Panc1 (cell line): ENCODE data around the gene SHBG.

Experiments used
- POLR2AphosphoS5 ChIP-seq: IDR thresholded peaks from 2 replicates; pipeline ENCODE4 v1.6.1; 2012; ENCODE audit warnings: mild to moderate bottlenecking, low read depth, low read length, moderate library complexity
- SIN3A ChIP-seq: IDR thresholded peaks from 2 replicates; pipeline ENCODE4 v1.6.1; 2012; ENCODE audit warnings: low read depth, mild to moderate bottlenecking, low read length, moderate library complexity, borderline replicate concordance; ENCODE audit not compliant: insufficient read depth
- TCF7L2 ChIP-seq: IDR thresholded peaks from 2 replicates; pipeline ENCODE4 v1.6.1; 2011; ENCODE audit warnings: mild to moderate bottlenecking, low read depth, low read length, inconsistent platforms
- TF ChIP-seq, protein P1 (sequence below): fragments of 450-650 bp; IDR thresholded peaks from 2 replicates; pipeline ENCODE4 v1.5.1; 2017; ENCODE audit warnings: mild to moderate bottlenecking
- TF ChIP-seq, protein P2 (sequence below), 2 experiments: IDR thresholded peaks; 2 replicates each; pipeline ENCODE4 v1.6.1; 2011 to 2012; ENCODE audit warnings: low read depth in 2 of 2, control low read depth in 1 of 2, low read length in 1 of 2, mild to moderate bottlenecking in 1 of 2, moderate library complexity in 1 of 2; ENCODE audit not compliant: insufficient read depth in 1 of 2

DNA sequence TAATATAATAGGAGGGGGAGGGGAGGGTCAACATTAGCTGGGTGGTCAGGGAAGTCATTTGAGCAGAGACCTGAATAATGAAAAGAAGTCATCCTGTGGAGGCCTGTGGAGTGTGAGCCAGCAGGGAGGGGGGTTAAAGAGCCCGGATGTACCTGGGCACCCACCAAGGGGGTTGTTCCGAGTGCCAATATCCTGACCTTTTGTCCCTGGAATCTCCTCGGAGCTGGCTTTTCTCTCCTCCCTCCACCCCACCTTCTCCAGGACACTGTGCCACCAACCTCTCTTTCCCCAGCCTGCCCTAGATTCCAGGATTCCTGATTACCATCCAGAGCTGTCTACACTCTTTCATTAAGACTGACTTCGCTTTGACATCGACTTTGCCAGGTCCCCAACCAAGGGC lies 6.2 kb downstream of the SHBG start:
- TF ChIP-seq POLR2AphosphoS5 (no peak), SIN3A (no peak), TCF7L2 (no peak)
- TF ChIP-seq, protein P1, sequence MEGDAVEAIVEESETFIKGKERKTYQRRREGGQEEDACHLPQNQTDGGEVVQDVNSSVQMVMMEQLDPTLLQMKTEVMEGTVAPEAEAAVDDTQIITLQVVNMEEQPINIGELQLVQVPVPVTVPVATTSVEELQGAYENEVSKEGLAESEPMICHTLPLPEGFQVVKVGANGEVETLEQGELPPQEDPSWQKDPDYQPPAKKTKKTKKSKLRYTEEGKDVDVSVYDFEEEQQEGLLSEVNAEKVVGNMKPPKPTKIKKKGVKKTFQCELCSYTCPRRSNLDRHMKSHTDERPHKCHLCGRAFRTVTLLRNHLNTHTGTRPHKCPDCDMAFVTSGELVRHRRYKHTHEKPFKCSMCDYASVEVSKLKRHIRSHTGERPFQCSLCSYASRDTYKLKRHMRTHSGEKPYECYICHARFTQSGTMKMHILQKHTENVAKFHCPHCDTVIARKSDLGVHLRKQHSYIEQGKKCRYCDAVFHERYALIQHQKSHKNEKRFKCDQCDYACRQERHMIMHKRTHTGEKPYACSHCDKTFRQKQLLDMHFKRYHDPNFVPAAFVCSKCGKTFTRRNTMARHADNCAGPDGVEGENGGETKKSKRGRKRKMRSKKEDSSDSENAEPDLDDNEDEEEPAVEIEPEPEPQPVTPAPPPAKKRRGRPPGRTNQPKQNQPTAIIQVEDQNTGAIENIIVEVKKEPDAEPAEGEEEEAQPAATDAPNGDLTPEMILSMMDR, result no peak
- TF ChIP-seq, protein P2, sequence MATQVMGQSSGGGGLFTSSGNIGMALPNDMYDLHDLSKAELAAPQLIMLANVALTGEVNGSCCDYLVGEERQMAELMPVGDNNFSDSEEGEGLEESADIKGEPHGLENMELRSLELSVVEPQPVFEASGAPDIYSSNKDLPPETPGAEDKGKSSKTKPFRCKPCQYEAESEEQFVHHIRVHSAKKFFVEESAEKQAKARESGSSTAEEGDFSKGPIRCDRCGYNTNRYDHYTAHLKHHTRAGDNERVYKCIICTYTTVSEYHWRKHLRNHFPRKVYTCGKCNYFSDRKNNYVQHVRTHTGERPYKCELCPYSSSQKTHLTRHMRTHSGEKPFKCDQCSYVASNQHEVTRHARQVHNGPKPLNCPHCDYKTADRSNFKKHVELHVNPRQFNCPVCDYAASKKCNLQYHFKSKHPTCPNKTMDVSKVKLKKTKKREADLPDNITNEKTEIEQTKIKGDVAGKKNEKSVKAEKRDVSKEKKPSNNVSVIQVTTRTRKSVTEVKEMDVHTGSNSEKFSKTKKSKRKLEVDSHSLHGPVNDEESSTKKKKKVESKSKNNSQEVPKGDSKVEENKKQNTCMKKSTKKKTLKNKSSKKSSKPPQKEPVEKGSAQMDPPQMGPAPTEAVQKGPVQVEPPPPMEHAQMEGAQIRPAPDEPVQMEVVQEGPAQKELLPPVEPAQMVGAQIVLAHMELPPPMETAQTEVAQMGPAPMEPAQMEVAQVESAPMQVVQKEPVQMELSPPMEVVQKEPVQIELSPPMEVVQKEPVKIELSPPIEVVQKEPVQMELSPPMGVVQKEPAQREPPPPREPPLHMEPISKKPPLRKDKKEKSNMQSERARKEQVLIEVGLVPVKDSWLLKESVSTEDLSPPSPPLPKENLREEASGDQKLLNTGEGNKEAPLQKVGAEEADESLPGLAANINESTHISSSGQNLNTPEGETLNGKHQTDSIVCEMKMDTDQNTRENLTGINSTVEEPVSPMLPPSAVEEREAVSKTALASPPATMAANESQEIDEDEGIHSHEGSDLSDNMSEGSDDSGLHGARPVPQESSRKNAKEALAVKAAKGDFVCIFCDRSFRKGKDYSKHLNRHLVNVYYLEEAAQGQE (IDR thresholded peaks at IDR 0.05; ENCODE audit: insufficient read depth in 1 of 2, low read depth in 2 of 2, low read length in 1 of 2), result no peak
